Stimulated activated naive CD8-positive, alpha-beta T cell treated with anti-CD3 and anti-CD28 coated beads, Interleukin-15, Interleukin-2, amounts not matched to agents 100 ng/mL and 50 ng/mL, for 24 hours (primary cell): ENCODE data around the gene RPL13A.
A peak's percentile ranks its signal among the peaks of the same experiment; 100 is the strongest.
"Not testable (repeated sequence)": the region's sequence is repeated elsewhere in the genome, so short reads cannot be mapped to it uniquely, and the experiment has no call there.

ENCODE experiments used
- H3K27ac Mint-ChIP-seq: one replicate; pipeline ENCODE4 v1.8.0; 2021; ENCODE audit warnings: mild to moderate bottlenecking, mixed read lengths
- H3K27me3 Mint-ChIP-seq: one replicate; pipeline ENCODE4 v1.8.0; 2021; ENCODE audit warnings: mixed read lengths
- H3K36me3 Mint-ChIP-seq: one replicate; pipeline ENCODE4 v1.8.0; 2021; ENCODE audit warnings: low read depth, mixed read lengths
- H3K4me1 Mint-ChIP-seq: one replicate; pipeline ENCODE4 v1.8.0; 2021; ENCODE audit warnings: low read depth, mixed read lengths
- H3K4me3 Mint-ChIP-seq: one replicate; pipeline ENCODE4 v1.8.0; 2021; ENCODE audit warnings: mild to moderate bottlenecking, mixed read lengths
- H3K9me3 Mint-ChIP-seq: one replicate; pipeline ENCODE4 v1.8.0; 2021; ENCODE audit warnings: mixed read lengths

RPL13A gene

DNA sequence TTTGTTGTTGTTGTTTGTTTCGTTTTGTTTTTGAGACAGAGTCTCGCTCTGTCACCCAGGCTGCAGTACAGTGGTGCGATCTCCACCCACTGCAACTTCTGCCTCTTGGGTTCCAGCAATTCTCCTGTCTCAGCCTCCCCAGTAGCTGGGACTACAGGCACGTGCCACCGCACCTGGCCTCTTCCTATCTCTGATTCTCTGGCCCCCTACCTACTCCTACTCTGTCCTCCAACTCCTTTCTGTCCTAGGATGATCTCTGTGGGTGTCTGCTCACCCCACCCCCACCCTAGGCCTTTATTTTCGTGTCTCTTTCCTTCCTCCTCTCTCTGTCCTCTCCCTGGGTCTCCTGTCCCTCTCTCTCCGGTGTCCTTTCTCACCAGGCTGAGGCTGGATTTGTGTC is 37.0 kb upstream of the RPL13A start:
- H3K36me3 Mint-ChIP-seq = peaks cover 38% of the 10 kb centered on the region
- peak overlapping the region; percentile 69 for H3K27ac Mint-ChIP-seq
- H3K4me3 Mint-ChIP-seq = peak overlapping the region; percentile 100
- no peaks in the 10 kb centered on the region for H3K9me3 Mint-ChIP-seq
- H3K27me3 Mint-ChIP-seq = no peaks in the 10 kb centered on the region
- H3K4me1 Mint-ChIP-seq = peaks cover 45% of the 10 kb centered on the region

DNA sequence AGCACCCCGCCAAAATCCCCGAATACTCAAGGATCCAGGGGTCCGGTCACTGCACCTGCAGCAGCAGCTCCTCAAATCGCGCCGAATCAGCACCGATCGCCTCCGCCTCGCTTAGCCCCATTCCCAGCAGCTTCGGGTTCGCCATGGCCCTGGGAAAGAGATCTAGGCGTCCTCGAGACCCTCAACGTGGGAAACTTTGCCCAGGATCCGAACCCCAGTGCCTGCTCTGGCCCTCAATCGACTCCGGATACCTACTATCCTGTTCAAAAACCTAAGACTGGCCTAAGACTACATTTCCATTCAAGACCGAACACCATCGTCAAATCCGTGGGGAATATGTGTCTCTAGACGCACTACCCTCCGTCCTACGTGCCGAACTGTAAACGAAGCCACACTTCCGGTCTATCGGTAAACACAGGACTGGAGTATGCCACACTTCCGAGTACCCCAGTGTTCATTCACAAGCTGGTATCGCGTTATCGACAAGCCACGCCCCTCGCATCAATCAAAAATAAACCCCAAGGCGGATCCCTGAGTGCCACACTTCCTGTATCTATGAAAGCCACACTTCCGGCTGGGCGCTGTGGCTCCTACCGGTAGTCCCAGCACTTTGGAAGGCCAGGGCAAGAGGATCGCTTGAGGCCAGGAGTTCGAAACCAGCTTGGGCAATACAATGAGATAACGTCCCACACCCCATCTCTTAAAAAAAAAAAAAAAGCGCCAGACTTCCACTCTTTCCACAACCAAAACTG is 35.8 kb upstream of the RPL13A start, which contains the start of gene PIH1D1:
PIH1D1 (minus strand) TSS at position 385 of the 752 bp plus-strand sequence; CDS start at position 145, 240 bp downstream.
- Mint-ChIP-seq H3K4me3 (peak within 1 kb of the TSS; percentile 100), H3K27ac (peak within 1 kb of the TSS; percentile 100), H3K9me3 (no peaks in the 10 kb centered on the region), H3K36me3 (peaks cover 43% of the 10 kb centered on the region), H3K27me3 (no peaks in the 10 kb centered on the region), H3K4me1 (peaks cover 44% of the 10 kb centered on the region)

- Mint-ChIP-seq H3K9me3 (no peaks in the 10 kb centered on the region), H3K4me1 (peaks cover 45% of the 10 kb centered on the region), H3K4me3 (peak within 1 kb of the TSS; percentile 100), H3K27me3 (no peaks in the 10 kb centered on the region), H3K36me3 (peaks cover 43% of the 10 kb centered on the region), H3K27ac (peak within 1 kb of the TSS; percentile 100)
These were observed 34.2 kb upstream of the RPL13A start, which contains the start of gene ALDH16A1 for GRCh38 chr19:49453013-49453756. Gene ALDH16A1, plus strand, starts transcription at chr19:49453225. Its CDS starts 107 bp downstream, at chr19:49453332.

GRCh38 chr19:49453757-49454240 is 33.6 kb upstream of the RPL13A start:
- no peaks in the 10 kb centered on the region for H3K27me3 Mint-ChIP-seq
- H3K4me1 Mint-ChIP-seq = peaks cover 40% of the 10 kb centered on the region
- no peaks in the 10 kb centered on the region for H3K9me3 Mint-ChIP-seq
- H3K36me3 Mint-ChIP-seq = peaks cover 36% of the 10 kb centered on the region
- H3K4me3 Mint-ChIP-seq = peak overlapping the region; percentile 100
- peak overlapping the region; percentile 100 for H3K27ac Mint-ChIP-seq

DNA sequence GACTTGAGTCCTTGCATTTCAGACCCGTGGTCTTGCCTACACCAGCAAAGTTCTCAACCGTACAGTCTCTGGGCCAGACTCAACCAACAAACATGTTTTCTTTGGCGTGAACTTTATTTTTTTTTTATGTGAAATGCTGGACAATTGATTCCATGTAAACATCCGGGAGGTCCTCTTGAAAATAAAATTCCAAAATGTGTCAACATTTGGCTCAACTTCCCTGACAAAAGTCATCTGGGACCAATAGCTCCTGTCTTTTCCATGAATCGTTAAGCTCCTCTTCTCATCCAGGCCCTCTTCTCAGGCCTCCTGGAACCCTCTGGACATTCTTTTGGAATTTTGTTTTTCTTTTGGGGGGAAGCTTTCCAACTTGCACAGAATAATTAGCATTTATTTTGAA is 31.6 kb upstream of the RPL13A start:
- no peak overlapping the region for H3K27ac Mint-ChIP-seq
- H3K4me3 Mint-ChIP-seq = no peak overlapping the region
- H3K9me3 Mint-ChIP-seq = no peaks in the 10 kb centered on the region
- peaks cover 19% of the 10 kb centered on the region for H3K36me3 Mint-ChIP-seq
- H3K27me3 Mint-ChIP-seq = no peaks in the 10 kb centered on the region
- H3K4me1 Mint-ChIP-seq = peaks cover 31% of the 10 kb centered on the region

DNA sequence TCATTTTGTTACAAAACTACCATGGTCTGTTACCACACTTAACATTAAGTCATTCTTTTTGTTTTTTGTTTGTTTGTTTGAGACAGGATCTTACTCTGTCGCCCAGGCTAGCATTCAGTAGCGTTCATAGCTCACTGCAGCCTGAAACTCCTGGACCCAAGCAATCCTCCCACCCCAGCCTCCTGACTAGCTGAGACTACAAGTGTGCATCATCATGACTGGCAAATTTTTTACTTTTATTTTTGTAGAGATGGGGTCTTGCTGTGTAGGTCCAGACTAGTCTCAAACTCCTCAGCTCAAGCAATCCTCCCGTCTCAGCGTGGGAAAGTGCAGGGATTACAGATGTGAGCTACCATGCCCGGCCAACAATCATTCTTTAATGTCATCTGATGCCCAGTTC is 31.1 kb upstream of the RPL13A start:
- Mint-ChIP-seq H3K36me3 (peaks cover 17% of the 10 kb centered on the region), H3K27me3 (no peaks in the 10 kb centered on the region), H3K4me1 (peaks cover 28% of the 10 kb centered on the region), H3K4me3 (no peak overlapping the region), H3K9me3 (no peaks in the 10 kb centered on the region), H3K27ac (no peak overlapping the region)

GRCh38 chr19:49458567-49458903 is 28.9 kb upstream of the RPL13A start:
- peaks cover 13% of the 10 kb centered on the region for H3K36me3 Mint-ChIP-seq
- H3K4me1 Mint-ChIP-seq = peaks cover 11% of the 10 kb centered on the region
- H3K27me3 Mint-ChIP-seq = no peaks in the 10 kb centered on the region

DNA sequence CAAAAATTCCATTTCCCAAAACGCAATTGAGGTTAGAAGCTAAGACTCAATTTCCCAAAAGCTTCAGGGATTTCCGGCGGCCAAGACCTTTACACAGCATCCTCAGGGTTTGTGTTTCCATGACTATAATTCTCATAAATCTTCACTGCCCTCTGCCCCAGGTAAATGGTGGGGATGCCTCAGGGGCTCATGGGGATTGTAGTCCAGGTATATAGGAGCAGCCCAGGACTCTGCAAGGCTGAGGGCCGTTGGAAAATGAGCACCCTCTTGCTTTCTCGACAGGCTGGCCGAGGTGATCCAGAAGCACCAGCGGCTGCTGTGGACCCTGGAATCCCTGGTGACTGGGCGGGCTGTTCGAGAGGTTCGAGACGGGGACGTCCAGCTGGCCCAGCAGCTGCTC is 28.0 kb upstream of the RPL13A start:
- H3K27me3 Mint-ChIP-seq = no peaks in the 10 kb centered on the region
- H3K4me1 Mint-ChIP-seq = peaks cover 5% of the 10 kb centered on the region
- H3K36me3 Mint-ChIP-seq = peaks cover 13% of the 10 kb centered on the region
- no peak overlapping the region for H3K4me3 Mint-ChIP-seq
- H3K9me3 Mint-ChIP-seq = no peaks in the 10 kb centered on the region
- no peak overlapping the region for H3K27ac Mint-ChIP-seq

More at GRCh38 chr19:49458567-49458903, 28.9 kb upstream of the RPL13A start:
- no peaks in the 10 kb centered on the region for H3K9me3 Mint-ChIP-seq
- no peak overlapping the region for H3K27ac Mint-ChIP-seq
- H3K4me3 Mint-ChIP-seq = no peak overlapping the region

DNA sequence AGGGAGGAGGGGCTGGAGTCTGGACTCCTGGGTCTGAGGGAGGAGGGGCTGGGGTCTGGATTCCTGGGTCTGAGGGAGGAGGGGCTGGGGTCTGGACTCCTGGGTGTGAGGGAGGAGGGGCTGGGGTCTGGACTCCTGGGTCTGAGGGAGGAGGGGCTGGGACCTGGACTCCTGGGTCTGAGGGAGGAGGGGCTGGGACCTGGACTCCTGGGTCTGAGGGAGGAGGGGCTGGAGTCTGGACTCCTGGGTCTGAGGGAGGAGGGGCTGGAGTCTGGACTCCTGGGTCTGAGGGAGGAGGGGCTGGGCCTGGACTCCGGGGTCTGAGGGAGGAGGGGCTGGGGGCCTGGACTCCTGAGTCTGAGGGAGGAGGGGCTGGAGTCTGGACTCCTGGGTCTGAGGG is 26.3 kb upstream of the RPL13A start:
- H3K27ac Mint-ChIP-seq, H3K4me3 Mint-ChIP-seq: not testable (repeated sequence)
- peaks cover 15% of the 10 kb centered on the region for H3K36me3 Mint-ChIP-seq

DNA sequence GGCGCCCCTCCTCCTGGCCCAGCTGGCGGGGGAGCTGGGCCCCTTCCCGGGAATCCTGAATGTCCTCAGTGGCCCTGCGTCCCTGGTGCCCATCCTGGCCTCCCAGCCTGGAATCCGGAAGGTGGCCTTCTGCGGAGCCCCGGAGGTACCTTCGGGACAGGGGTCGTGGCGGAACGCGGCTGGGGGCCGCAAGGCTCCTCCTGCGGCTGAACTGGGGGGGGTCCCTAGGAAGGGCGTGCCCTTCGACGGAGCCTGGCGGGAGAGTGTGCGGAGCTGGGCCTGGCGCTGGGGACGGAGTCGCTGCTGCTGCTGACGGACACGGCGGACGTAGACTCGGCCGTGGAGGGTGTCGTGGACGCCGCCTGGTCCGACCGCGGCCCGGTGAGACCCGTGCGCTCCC is 25.8 kb upstream of the RPL13A start:
- no peaks in the 10 kb centered on the region for H3K27me3 Mint-ChIP-seq
- H3K36me3 Mint-ChIP-seq = peaks cover 13% of the 10 kb centered on the region
- no peaks in the 10 kb centered on the region for H3K9me3 Mint-ChIP-seq
- H3K4me1 Mint-ChIP-seq = peaks cover 3% of the 10 kb centered on the region
- H3K27ac Mint-ChIP-seq = no peak overlapping the region
- no peak overlapping the region for H3K4me3 Mint-ChIP-seq

More for the DNA sequence above, 26.3 kb upstream of the RPL13A start:
- H3K27me3 Mint-ChIP-seq, H3K9me3 Mint-ChIP-seq, H3K4me1 Mint-ChIP-seq: not testable (repeated sequence)

GRCh38 chr19:49462492-49462891 is 24.9 kb upstream of the RPL13A start:
- Mint-ChIP-seq H3K36me3 (peaks cover 7% of the 10 kb centered on the region), H3K27me3 (no peaks in the 10 kb centered on the region), H3K4me1 (no peaks in the 10 kb centered on the region), H3K27ac (no peak overlapping the region), H3K4me3 (no peak overlapping the region), H3K9me3 (no peaks in the 10 kb centered on the region)

GRCh38 chr19:49463960-49464740 is 23.3 kb upstream of the RPL13A start:
- no peaks in the 10 kb centered on the region for H3K9me3 Mint-ChIP-seq
- H3K4me1 Mint-ChIP-seq = peaks cover 9% of the 10 kb centered on the region
- H3K4me3 Mint-ChIP-seq = no peak overlapping the region
- peaks cover 10% of the 10 kb centered on the region for H3K36me3 Mint-ChIP-seq
- H3K27me3 Mint-ChIP-seq = no peaks in the 10 kb centered on the region
- no peak overlapping the region for H3K27ac Mint-ChIP-seq

GRCh38 chr19:49465371-49465770 is 22.0 kb upstream of the RPL13A start:
- H3K4me1 Mint-ChIP-seq = peaks cover 20% of the 10 kb centered on the region
- H3K9me3 Mint-ChIP-seq = no peaks in the 10 kb centered on the region
- peaks cover 10% of the 10 kb centered on the region for H3K36me3 Mint-ChIP-seq
- H3K27me3 Mint-ChIP-seq = no peaks in the 10 kb centered on the region
- H3K4me3 Mint-ChIP-seq = no peak overlapping the region
- H3K27ac Mint-ChIP-seq = no peak overlapping the region

- Mint-ChIP-seq H3K27ac (no peak overlapping the region), H3K4me3 (no peak overlapping the region)
These were observed 19.2 kb upstream of the RPL13A start for GRCh38 chr19:49468199-49468598.

More at GRCh38 chr19:49468199-49468598, 19.2 kb upstream of the RPL13A start:
- H3K36me3 Mint-ChIP-seq = peaks cover 10% of the 10 kb centered on the region
- H3K9me3 Mint-ChIP-seq = no peaks in the 10 kb centered on the region
- peaks cover 45% of the 10 kb centered on the region for H3K4me1 Mint-ChIP-seq
- no peaks in the 10 kb centered on the region for H3K27me3 Mint-ChIP-seq
